GOT3 (cell line): ENCODE data around the gene ATP11A.

Experiments
- DNase-seq: peaks from one replicate; lab custom pipeline; 2025; ENCODE audit warnings: mixed read lengths; lab: John Stamatoyannopoulos, UW

Gene ATP11A

DNA sequence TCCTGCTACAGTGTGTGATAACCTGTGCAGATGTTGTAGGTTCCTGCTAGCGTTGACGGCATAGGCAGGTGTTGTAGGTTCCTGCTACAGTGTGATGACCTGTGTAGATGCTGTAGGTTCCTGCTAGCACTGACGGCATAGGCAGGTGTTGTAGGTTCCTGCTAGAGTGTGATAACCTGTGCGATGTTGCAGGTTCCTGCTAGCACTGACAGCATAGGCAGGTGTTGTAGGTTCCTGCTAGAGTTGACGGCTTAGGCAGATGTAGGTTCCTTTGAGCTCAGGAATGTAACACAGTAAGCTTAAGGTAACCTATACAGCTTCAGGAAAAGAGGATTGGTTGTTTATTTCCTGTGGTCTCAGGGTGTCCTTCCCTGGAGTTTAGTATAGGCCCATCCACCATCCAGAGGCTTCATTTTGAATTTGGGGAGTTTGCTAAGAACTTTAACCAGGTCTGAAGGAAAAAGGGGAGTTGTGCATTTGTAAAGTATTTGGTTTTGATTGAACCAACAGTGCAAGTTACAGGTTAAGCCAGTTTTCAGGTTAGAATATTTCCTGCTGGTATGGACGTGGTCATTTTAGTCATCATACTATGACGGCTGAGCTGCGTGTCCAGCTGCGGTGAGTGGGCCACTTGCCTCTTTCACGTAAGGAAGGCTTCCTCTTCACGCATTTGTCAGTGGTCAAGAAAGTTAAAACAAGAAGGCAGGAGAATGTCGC lies 53.8 kb downstream of the ATP11A start:
- no peak for DNase-seq

GRCh38 chr13:112744168-112745021 lies 54.6 kb downstream of the ATP11A start:
- DNase-seq = no peak

GRCh38 chr13:112746044-112746443 lies 56.2 kb downstream of the ATP11A start:
- no peak for DNase-seq

GRCh38 chr13:112747256-112747655 lies 57.4 kb downstream of the ATP11A start:
- DNase-seq = no peak

DNA sequence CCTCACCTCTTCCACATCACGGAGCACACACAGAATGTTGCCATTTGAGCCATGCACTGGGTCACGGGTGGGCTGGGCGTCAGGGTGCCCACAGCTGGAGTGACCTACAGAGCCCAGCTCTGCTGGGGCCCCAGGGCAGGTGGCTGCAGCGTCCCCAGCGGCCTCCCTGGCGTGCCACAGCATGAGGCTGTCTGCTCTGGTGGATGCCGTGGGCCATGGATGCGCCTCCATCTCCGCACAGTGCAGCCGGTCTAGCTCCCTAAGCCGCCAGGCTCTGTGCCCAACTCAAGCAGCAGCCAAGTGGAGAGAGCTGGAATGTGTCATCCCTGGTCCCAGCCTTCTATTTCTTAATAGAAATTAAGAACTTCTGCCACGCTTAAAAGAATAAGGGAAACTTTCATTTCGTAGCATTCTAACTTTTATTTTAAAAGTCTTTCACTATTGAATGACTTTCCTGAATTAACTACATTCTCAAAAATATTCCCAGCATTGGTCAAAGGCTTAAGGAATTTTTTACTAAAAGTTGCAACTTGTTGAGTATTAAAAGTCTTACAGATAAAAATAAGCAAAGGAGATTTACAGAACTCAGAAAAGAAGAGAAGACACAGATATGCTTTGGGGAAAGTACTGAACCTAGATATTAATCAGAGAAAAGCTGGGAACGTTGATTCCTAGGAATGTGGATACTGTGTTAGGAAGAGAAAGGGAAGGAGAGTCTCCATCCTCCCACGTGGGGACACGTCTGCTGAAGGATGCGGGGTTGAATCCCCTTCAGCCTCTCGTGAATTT lies 59.3 kb downstream of the ATP11A start:
- no peak for DNase-seq

- no peak for DNase-seq
Observed at GRCh38 chr13:112750570-112750969, 60.7 kb downstream of the ATP11A start.

DNA sequence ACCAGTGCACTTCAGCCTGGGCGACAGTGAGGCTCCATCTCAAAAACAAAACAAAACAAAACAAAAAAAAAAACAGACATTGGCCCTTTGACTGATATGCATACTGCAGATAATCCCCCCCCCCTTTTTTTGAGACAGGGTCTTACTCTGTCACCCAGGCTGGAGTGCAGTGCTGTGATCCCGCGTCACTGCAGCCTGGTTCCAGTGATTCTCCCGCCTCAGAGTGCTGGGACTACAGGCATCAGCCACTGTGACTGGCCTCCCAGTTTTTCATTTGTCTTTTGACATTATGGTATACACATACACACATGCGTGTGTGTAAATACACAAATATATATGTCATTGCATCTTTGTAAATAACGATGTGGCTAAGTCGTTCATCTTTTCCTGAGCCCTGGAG lies 61.8 kb downstream of the ATP11A start:
- DNase-seq = no peak

GRCh38 chr13:112752211-112752610 lies 62.4 kb downstream of the ATP11A start:
- no peak for DNase-seq

DNA sequence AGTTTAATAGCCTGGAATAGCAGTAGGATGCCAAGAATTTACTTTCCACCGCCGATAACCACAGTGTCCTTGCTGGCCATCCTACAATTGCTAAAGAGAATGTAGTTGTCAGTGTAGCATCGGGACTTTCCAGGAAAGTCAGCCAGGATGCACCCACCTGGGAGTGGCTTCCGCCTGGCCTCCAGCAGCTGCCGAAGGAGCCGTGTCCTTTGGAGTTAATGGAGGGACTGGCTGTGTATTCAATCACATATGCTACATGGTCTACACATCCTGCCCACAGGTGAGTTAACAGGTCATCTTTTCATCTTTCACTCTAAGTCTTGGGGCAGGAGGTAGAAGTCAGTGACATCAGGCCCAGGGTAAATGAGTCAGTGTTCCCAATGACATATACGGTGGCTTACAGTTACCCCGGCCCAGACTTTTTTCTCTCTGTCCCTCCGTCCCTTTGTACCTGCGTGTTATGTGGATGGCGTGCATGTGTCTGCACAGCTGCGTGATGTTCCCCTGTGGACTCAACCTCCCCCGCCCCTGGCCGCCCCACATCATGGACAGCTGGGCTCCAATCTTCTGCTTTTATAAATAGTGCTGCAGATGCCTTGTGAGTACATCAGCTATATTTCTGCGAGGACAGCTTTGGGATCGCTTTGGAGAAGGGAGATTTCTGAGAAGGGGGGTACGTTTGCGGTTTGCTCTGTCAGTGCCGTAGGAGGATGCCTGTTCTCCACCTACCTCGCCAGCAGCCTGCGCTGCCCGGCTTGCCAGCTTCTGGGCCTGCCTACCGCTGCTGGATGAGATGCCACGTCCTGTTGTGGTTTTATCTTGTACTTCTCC lies 63.1 kb downstream of the ATP11A start:
- no peak for DNase-seq

- no peak for DNase-seq
Observed at GRCh38 chr13:112753833-112754232, 64.0 kb downstream of the ATP11A start.

- DNase-seq = no peak
Observed at GRCh38 chr13:112754281-112755025, 64.6 kb downstream of the ATP11A start.

GRCh38 chr13:112755331-112755730 lies 65.5 kb downstream of the ATP11A start:
- DNase-seq = no peak

DNA sequence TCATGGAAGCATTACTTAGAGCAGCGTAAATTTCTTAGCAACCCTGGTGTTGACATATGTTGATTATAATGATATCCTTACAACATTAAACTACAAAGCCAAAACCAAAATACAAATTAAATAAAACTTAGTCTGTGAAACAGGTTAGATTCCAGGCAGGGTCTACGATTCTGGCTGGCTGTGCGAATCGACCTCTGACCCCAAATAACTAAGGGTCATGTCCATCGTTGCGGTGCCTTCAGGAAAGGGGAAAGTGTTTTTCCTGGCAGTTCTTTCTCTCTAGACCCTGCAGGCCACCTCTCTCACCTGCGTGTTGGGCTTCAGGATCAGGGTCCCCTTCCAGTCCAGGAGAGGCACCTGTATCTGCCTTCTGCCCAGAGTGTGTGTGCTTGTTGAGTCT lies 66.2 kb downstream of the ATP11A start:
- DNase-seq = no peak

DNA sequence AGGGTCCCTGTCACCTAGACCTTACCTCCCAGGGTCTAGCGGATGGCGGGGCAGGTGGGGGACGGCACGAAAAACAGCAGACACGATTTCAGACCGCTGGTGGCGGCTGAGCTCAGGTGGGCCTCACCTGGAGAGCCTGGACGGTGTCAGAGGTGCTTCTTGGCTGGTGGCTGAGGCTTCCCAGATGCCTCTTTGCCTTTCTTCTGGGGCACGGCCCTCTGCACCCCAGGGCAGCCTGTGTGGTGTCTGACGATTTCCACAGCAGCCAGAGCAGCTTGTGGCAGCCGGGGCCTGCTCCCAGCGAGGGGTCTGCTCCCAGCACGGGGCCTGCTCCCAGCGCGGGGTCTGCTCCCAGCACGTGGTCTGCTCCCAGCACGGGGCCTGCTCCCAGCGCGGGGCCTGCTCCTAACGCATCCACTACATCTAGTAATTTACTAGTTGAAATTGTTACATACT lies 66.7 kb downstream of the ATP11A start:
- no peak for DNase-seq

DNA sequence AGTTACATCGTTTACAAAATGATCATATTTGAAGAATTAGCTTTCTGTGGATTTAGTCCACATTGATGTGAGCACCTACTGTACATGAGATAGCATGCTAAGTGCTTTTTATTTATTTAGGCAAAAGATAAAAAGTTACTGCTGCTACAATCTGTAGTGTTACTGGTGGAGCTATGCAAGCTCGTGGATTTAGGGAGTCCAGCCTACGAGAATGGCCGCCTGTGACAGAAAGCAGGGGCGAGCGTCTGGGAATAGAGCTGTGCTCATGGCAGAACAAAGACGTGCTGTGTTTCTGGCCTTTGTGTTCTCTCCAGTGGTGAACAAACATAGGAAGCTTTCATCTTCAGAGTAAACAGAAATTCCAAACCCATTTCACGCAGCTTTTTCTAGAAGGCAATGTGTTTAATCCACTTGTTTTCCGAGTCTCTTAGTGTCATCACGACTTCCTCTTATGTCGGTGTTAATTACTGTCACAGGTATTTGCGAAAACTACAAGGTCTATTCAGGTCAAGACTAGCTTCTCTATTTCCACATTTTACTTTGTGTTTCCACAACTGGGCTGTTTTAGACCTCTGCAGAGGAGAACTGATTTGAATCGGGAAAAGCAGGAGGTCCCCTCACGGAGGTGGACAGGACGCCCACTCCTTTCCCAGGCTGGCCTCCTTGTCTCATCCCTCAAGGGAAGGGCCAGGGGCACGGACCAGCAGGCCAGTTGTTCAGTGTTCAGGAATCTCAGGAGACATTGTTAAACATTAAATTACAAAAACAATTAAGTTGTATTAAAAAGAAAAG lies 67.3 kb downstream of the ATP11A start:
- DNase-seq = no peak

DNA sequence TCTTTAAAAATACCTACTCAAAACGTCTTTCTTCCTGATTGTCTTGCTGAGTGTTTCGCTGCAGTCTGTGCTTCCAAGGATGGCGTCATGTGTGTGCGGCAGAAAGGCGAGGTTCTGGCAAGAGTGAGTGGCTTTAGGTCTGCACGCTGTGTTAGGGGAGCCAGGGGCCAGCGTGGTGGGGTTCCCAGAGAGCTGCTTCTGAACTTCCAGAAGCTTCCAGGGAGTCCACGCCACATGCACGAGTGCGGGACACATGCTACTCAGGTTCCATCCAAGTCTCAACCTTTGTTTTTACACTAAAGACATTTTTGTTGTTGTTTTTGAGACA lies 67.9 kb downstream of the ATP11A start:
- no peak for DNase-seq

DNA sequence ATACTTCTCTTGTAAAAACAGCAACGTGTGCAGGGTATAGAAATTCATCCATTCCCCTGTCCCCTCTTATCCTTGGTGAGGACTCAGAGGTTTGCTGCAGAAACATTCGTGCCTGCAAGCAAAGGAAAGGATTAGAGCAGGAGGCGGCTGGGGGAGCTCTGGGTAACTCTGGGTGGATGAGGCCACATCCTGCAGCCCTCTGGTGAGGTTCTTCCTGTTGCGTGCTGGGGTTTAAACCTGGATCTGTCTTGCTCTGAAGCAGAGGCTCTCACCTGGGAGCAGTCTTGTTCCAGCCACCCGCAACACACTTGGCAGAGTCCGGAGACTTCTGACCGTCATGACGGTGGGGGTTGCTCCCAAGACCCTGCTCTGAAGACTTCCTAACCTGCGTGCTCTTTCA lies 69.2 kb downstream of the ATP11A start:
- no peak for DNase-seq

- DNase-seq = no peak
Observed at GRCh38 chr13:112759827-112760226, 70.0 kb downstream of the ATP11A start.

- no peak for DNase-seq
Observed at GRCh38 chr13:112760435-112760834, 70.6 kb downstream of the ATP11A start.

- no peak for DNase-seq
Observed at GRCh38 chr13:112760931-112761330, 71.1 kb downstream of the ATP11A start.
